ENCODE results near the gene ACOT13. TPM values are rescaled to one million over a fixed set of nuclear protein-coding genes. Genes with fewer than 3 reads are reported as not detected.

ACOT13 gene
- total RNA-seq, result 10 to 100 TPM in 3 of 4 donors, 1 to 10 TPM in 1; 8.3 to 12.9 (median 10.8) TPM

DNA sequence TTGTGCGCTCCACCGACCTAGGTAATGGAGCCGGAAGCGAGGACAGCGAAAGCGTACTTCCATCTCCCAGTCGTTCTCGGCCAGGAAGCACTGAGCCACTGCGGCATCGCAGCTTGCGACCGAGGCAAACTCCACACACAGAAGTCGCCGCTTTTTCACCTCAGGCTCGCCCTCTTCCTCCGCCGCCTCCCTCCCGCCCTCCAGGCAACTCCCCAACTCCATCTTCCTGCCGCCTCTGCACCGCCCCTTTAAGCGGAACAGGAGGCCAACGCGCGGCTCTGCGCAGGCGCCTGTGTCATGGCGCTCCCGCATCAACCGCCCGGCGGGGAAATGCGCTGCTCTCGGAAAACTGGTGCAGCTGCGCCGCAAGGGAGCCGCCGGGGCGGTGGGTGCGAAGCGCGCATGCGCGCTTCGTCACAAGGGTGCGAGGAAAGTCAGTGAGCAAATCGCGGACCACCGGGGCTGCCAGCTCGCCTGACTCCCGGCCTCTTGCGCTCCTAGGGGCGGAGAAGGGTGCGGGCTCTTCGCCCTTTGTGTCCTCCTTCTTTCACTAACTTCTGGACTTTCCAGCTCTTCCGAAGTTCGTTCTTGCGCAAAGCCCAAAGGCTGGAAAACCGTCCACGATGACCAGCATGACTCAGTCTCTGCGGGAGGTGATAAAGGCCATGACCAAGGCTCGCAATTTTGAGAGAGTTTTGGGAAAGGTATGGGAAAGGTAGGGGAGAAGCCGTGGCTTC is at the start of gene ACOT13, which contains the start of gene TDP2:
Gene ACOT13, plus strand, starts transcription at position 437 of the 737 bp plus-strand sequence. Its CDS starts 187 bp downstream, at position 624.
Gene TDP2, minus strand, starts transcription at position 259 of the 737 bp plus-strand sequence. Its CDS starts 37 bp downstream, at position 222.
- TF ChIP-seq, protein P1, sequence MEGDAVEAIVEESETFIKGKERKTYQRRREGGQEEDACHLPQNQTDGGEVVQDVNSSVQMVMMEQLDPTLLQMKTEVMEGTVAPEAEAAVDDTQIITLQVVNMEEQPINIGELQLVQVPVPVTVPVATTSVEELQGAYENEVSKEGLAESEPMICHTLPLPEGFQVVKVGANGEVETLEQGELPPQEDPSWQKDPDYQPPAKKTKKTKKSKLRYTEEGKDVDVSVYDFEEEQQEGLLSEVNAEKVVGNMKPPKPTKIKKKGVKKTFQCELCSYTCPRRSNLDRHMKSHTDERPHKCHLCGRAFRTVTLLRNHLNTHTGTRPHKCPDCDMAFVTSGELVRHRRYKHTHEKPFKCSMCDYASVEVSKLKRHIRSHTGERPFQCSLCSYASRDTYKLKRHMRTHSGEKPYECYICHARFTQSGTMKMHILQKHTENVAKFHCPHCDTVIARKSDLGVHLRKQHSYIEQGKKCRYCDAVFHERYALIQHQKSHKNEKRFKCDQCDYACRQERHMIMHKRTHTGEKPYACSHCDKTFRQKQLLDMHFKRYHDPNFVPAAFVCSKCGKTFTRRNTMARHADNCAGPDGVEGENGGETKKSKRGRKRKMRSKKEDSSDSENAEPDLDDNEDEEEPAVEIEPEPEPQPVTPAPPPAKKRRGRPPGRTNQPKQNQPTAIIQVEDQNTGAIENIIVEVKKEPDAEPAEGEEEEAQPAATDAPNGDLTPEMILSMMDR (IDR thresholded peaks at IDR 0.05; ENCODE audit: low read depth), result no peak

DNA sequence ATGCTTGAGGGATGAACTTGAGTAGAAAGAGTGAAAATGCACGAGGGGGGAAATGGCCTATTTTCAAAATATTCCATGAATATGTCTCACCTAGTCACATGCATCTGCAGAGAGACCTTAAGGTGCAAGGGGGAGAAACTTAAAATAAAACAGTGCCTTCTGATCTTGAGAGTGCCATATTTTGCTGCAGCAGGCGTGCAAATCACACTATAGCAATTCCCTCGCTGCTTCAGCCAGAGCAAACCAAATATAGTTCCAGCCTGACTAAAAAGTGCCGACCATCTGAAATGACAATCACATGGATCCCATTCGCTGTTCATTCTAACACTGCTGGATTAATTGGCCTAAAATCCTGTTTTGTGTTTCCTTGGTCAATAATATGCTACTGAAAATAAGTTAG is 47.2 kb upstream of the ACOT13 start:
- TF ChIP-seq, protein P1 (IDR thresholded peaks at IDR 0.05; ENCODE audit: low read depth), result no peak

DNA sequence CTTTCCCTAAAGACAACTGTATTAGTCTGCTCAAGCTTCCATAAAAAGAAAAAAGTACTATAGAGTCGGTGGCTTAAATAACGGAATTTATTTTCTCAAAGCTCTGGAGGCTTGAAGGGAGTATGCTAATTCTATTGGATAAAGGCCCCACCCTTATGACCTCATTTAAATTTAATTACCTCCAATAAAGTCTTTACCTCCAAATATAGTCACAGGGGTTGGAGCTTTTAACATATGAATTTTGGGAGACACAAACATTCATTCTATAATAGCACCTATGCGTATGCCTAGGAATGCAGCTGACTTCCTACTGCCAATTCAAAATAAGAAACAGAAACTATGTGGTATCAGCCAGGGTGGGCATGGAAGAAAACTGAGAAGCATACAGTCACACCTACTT is 46.2 kb upstream of the ACOT13 start:
- TF ChIP-seq, protein P1 (IDR thresholded peaks at IDR 0.05; ENCODE audit: low read depth), result no peak

DNA sequence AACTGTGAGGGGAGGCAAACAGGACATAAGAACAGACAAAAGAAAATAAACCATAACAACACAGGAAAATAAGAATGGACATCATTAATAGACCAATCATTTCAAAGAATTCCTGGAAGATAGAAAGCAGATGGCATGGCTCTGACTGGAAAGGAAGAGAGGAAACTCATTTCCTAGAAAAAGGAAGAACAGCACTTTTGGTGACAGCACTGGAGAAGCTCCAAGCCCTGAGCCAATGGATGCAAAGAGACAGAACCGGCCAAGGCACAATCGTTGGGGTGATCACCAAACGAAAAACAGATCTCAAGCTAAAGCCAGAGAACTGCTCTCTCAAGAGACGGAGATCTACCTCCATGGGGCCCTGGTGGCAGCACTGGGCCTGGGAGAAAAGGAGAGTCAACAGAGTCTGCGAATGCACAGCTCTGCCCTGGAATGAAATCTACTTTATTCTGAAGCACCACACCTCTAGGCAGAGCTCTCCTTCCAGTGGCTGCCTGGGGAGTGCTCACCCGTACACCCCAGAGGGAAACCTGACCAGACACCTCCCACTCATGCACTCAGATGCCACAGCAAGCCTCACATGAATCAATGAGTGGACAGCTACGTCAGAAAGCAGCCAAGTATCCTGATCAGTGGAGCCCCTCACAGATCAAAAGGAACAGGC is 45.1 kb upstream of the ACOT13 start:
- TF ChIP-seq, protein P1 (IDR thresholded peaks at IDR 0.05; ENCODE audit: low read depth), result no peak

DNA sequence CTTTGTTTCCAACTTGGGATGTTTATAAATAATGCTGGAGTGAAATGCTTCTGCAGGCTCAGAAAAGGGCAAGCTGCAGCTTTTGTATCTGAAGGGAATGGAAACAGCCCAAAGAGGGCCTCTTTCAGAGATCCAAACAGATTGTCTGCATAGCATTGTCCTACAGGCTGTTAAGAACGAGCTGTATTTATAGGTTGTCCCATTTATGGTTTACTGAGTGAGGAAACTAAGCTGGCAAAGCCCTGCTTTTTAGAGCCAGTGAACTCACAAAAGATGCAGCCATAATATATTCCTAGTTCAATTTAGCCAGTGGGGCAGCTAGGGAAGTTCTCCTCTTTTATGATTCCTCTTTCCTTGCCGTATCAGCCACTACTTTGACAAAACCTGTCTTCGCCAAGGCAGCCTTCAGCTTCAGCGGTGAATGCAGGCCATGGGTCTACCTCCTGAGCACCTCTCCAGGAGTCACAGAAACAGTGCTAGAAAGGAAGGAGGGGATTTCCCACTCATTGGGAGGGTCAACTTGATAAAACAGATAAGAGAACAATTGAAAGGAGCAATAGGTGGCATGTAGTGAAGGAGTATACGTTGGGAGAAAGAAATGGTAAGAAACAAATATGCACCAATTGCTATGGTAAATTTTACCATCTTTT is 35.9 kb upstream of the ACOT13 start:
- TF ChIP-seq, protein P1 (IDR thresholded peaks at IDR 0.05; ENCODE audit: low read depth), result no peak

DNA sequence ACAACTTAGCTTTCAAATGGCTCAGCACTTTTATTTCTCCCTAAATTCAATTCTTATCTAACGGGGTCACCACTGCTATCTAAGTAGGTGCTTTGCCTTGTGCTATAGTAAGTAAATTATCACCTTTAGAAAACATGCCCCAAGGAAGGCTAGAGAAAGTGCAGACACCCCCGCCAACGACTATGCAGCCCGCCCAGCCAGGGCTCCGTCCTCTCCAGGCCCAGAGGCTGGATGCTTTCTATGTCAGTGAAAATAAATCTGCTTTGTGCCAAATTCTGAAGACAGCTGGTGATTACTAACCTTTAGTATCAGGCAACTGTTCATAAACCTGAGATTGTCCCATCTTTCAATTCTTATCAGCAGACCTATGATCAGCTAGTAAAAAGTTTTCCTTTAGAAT is 35.2 kb upstream of the ACOT13 start:
- TF ChIP-seq, protein P1 (IDR thresholded peaks at IDR 0.05; ENCODE audit: low read depth), result no peak

DNA sequence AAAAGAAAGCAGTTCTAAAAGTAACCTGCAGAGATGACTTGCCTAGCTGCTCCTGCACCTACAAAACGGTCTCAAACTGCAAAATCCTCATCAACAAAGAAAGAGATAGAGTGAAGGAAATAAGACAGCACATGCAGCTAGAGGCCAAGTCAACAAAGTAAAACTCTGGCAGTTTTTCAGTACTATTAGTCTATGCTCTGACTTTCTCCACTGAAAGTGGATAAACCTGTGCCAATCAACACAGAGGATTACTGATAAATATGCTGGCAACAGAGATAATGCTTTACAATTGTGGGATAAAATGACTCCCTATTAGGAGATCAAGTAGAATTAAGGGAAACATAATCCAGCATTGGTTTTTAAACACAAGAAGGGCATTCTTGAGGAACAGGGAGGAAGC is 34.3 kb upstream of the ACOT13 start:
- TF ChIP-seq, protein P1 (IDR thresholded peaks at IDR 0.05; ENCODE audit: low read depth), result no peak
